ENCODE results near the gene PLN.

DNA sequence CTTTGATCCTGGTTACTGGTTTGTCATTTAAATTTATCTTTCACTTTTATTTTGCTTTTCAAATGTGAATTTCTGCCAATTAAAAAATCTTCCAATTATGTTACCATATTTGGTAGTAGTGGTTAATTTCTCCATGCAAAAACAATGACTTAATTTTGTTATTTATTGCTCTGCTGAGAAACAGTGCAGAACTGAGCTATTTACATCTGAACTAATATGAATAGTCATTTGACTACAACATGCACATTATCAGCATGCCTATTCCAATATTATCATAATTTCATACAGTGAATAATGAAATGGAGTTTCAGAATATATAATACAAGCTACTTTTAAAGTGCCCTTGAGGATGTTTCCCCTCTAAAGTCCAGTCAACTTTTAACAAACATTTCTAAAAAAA, 517 bp downstream of the PLN start:
- TF ChIP-seq CTCF (IDR thresholded peaks at IDR 0.05) (no peak), POLR2AphosphoS5 (IDR thresholded peaks at IDR 0.05) (no peak)

All from sigmoid colon (tissue), 4 donors.